ENCODE measurements around the gene MYL12B.

- TF ChIP-seq CTCF (IDR thresholded peaks at IDR 0.05) (no peak), POLR2A (IDR thresholded peaks at IDR 0.05) (no peak), POLR2AphosphoS5 (IDR thresholded peaks at IDR 0.05; ENCODE audit: insufficient read depth in 1 of 2, low read depth in 1 of 2) (no peak)
Observed at GRCh38 chr18:3306391-3306790, 44.5 kb downstream of the MYL12B start.
